Measurements from ENCODE around the gene AHCYL1. TPM values are rescaled to one million over a fixed set of nuclear protein-coding genes. Genes with fewer than 3 reads are reported as not detected.

The AHCYL1 gene
- total RNA-seq, 1 donor from 2014 or later: 64.1 TPM

DNA sequence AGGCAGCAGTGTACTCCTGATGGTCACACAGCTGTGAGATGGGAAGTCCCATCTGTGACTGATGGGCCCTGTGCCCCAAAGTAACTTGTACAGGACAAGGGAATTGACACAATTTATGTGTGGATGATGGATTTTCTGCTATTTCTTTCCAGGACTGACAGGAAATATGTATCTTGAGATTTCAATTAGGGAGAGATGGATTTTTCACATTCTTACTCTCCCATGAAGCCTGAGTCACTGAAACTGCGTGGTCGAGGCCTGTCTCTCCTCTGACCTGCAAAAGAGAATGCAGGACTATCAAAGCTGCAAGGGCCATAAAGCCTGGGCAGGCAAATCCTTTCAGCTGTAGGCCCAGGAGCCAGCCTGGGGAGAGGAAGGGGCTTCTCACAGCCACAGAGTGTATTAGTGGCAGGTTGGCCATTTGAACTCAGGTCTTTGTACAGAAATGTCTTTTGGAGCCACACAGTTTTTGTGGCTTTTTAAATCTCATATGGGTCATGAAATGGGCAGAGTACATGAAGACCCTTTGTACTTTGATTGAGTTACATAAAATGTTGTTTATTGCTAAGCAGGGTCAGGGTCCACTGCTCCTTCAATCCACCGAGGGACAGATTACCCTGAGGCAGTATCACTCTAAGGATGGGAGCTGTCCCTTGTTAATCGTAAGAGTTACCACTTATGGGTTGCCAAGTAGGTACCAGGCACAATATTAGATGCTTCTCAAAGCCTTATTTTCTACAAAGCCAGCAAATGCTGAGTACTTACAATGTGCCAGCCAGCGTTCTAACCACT is 71.1 kb downstream of the AHCYL1 start:
- intact Hi-C loops (cut with micrococcal nuclease): no loop called here

DNA sequence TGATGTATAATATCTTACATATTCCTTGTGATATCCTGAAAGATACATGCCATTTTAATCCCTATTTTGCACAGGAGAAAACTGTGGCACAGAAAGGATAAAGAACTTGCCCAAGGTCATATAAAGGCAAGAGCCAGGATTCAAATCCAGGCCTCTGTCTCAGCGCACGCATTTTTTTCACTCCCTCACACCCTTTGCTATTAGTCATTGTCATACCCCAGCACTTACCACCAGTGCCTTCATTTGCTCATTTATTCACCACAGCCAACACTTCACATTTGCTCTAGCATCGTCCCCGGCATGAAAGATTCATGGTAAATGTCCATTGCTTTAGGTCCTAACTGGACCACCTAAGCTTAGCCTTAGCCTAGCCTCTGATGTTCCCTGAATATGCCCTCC is 71.7 kb downstream of the AHCYL1 start:
- Mint-ChIP-seq H3K4me3 (no peak overlapping the region), H3K4me1 (ENCODE audit: low read depth) (peaks cover 6% of the 10 kb centered on the region), H3K27ac (no peak overlapping the region), H3K27me3 (ENCODE audit: insufficient read depth) (no peaks in the 10 kb centered on the region), H3K36me3 (ENCODE audit: low read depth) (peaks cover 51% of the 10 kb centered on the region), H3K9me3 (no peaks in the 10 kb centered on the region)
- DNase-seq (ENCODE audit: low spot score): no peak
- intact Hi-C loops (cut with micrococcal nuclease): no loop called here

More for the DNA sequence above, 71.1 kb downstream of the AHCYL1 start:
- Mint-ChIP-seq H3K9me3 (no peaks in the 10 kb centered on the region), H3K27ac (no peak overlapping the region), H3K4me1 (ENCODE audit: low read depth) (peaks cover 6% of the 10 kb centered on the region), H3K4me3 (no peak overlapping the region), H3K36me3 (ENCODE audit: low read depth) (peaks cover 50% of the 10 kb centered on the region), H3K27me3 (ENCODE audit: insufficient read depth) (no peaks in the 10 kb centered on the region)
- DNase-seq (ENCODE audit: low spot score): no peak

DNA sequence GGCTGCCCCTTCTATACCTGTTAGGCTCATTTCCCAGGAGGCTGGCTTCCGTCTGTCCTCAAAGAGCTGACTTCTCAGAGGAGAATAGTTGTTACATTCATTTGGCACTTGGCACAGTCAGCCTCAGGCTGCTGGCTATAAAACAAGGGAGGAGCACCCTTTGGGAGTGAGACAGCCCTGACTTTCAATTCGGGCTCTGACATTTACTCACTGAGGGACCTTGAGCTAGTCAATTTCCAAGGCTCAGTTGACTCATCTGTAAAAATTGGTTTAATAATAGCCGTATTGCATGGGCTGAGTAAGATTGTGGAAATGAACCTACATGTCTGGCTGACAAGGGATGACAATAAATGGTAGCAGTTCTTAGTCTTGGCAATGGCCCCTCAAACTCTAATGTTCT is 72.2 kb downstream of the AHCYL1 start:
- peaks cover 47% of the 10 kb centered on the region for H3K36me3 Mint-ChIP-seq (ENCODE audit: low read depth)
- intact Hi-C loops (cut with micrococcal nuclease): no loop called here
- no peak overlapping the region for H3K4me3 Mint-ChIP-seq
- DNase-seq (ENCODE audit: low spot score): no peak
- peaks cover 6% of the 10 kb centered on the region for H3K4me1 Mint-ChIP-seq (ENCODE audit: low read depth)
- H3K9me3 Mint-ChIP-seq: no peaks in the 10 kb centered on the region
- H3K27ac Mint-ChIP-seq: no peak overlapping the region
- H3K27me3 Mint-ChIP-seq (ENCODE audit: insufficient read depth): no peaks in the 10 kb centered on the region

DNA sequence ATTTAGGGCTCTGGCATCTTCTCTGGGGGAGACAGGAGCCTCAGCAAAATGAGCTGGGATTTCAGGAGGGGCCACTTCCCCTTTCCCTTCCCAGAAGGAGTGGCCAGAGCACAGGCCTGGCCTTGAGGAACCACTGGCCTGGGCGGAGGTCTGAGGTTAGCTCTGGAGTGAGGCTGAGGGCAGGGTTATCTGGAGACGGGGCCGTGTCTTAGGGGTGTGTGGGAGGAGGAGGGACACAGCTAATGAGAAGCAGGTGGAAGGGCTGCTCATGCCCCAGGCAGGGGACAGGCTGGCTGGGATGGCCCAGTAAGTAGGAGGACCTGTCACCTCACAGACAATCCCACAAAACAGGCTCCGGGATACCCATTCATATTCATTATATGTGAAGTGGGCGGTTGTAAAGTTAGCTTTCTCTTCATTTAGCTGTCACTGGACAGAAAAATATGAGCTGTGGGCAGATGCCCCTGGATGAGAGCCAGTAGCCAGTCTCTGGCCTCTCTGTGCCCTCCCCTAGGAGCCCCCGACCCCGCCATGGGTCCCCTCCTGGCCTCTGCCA is 73.5 kb downstream of the AHCYL1 start:
- no peak overlapping the region for H3K27ac Mint-ChIP-seq
- no peak for DNase-seq (ENCODE audit: low spot score)
- H3K36me3 Mint-ChIP-seq (ENCODE audit: low read depth): peaks cover 42% of the 10 kb centered on the region
- intact Hi-C loops (cut with micrococcal nuclease): no loop called here
- no peaks in the 10 kb centered on the region for H3K27me3 Mint-ChIP-seq (ENCODE audit: insufficient read depth)
- no peaks in the 10 kb centered on the region for H3K9me3 Mint-ChIP-seq
- peaks cover 6% of the 10 kb centered on the region for H3K4me1 Mint-ChIP-seq (ENCODE audit: low read depth)
- H3K4me3 Mint-ChIP-seq: no peak overlapping the region

DNA sequence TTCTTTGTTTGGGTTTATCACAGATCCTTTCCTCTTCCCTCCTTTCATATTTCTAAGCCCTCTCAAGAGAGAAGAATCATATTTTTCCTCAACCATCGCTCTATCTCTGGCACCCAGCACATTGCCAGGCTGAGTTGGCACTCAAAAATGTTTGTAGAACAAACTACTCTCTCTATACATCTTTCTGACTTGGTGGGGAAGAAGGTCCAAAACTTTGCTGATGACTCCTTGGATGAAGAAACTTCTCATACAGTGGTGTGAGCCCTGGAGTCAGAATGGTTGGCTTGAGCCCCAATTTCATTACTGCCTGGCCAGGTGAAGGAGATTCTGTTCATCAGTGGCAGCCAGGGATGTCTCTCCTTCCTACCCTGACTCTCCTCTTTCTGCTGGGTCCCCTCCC is 74.0 kb downstream of the AHCYL1 start:
- DNase-seq (ENCODE audit: low spot score): no peak
- H3K9me3 Mint-ChIP-seq: no peaks in the 10 kb centered on the region
- H3K4me3 Mint-ChIP-seq: no peak overlapping the region
- no peak overlapping the region for H3K27ac Mint-ChIP-seq
- intact Hi-C loops (cut with micrococcal nuclease): no loop called here
- no peaks in the 10 kb centered on the region for H3K27me3 Mint-ChIP-seq (ENCODE audit: insufficient read depth)
- peaks cover 6% of the 10 kb centered on the region for H3K4me1 Mint-ChIP-seq (ENCODE audit: low read depth)
- peaks cover 37% of the 10 kb centered on the region for H3K36me3 Mint-ChIP-seq (ENCODE audit: low read depth)

DNA sequence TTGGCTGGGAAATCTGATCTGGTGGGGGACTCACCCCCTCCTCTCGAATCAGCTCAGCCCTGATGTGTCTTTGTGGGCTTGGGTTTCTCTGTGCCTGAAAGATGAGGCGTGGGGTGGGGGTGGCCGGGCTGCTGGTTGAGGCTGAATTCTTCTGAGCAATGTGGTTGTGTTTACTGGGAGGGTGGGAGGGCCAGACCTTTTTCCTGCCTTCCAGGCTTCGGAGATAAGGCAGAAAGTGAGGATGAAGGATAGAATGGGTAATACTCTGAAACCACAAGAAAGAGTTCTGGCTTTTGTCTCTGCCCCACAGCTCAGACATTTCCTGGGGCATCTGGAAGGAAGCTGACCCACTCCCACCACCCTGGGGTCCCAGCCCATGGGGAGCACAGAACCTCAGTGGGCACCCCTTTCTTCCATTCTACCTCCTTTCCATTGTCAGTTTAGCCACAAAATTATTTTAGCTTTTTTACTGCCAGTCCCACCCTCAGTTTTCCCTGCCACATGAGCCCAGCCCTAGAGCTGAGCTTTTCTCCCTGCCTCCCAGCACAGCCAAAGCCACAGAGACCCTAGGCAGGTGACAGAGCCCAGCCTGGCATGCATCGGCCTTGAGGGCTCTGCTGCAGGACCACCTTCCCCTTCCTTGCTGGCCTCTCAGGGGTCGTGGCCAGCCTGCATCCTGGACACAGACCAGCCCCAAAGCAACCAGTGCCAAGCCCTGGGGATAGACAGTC is 74.7 kb downstream of the AHCYL1 start:
- Mint-ChIP-seq H3K9me3 (no peaks in the 10 kb centered on the region), H3K36me3 (ENCODE audit: low read depth) (peaks cover 30% of the 10 kb centered on the region), H3K27ac (no peak overlapping the region), H3K4me3 (no peak overlapping the region), H3K27me3 (ENCODE audit: insufficient read depth) (no peaks in the 10 kb centered on the region), H3K4me1 (ENCODE audit: low read depth) (peaks cover 6% of the 10 kb centered on the region)
- intact Hi-C loops (cut with micrococcal nuclease): no loop called here
- DNase-seq (ENCODE audit: low spot score): no peak

DNA sequence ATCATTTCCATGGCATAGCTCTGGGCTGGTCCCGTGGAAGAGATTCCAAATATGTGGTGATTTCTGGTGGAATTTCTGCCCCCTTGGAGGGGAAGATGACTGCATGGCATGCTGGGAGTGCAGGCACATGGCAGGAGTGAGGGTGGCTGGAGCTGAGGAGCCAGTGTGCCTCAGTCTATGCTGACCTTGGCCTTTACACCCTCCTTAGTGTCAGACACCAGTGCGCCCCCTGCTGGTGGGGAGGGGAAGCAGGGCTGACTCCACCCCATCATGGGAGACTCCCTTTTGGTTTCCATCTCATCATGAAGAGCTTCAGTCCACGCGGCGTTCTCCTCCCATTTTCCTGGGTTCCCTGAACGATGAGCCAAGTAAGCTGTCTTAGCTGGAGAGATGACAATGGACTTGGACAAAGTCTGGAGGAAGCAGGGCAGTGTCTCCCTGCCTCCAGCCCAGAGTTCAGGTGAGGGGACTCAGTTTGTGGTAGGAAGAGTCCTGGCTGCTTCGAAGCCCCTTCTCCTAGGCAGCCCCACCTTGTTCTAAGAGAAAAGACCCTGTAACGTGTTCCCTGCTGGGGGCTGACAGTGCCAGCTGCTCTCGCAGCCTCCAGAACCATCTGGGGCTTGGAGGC is 75.6 kb downstream of the AHCYL1 start:
- H3K27ac Mint-ChIP-seq: peak overlapping the region; percentile 36
- peak; percentile 54 for DNase-seq (ENCODE audit: low spot score)
- intact Hi-C loops (cut with micrococcal nuclease): loop anchor here (1.0 kb wide), 1 partner anchor 31 kb away; no protein-coding TSS in a partner anchor
- H3K36me3 Mint-ChIP-seq (ENCODE audit: low read depth): peaks cover 29% of the 10 kb centered on the region
- peaks cover 6% of the 10 kb centered on the region for H3K4me1 Mint-ChIP-seq (ENCODE audit: low read depth)
- H3K9me3 Mint-ChIP-seq: no peaks in the 10 kb centered on the region
- H3K4me3 Mint-ChIP-seq: no peak overlapping the region
- H3K27me3 Mint-ChIP-seq (ENCODE audit: insufficient read depth): peaks cover 2% of the 10 kb centered on the region

DNA sequence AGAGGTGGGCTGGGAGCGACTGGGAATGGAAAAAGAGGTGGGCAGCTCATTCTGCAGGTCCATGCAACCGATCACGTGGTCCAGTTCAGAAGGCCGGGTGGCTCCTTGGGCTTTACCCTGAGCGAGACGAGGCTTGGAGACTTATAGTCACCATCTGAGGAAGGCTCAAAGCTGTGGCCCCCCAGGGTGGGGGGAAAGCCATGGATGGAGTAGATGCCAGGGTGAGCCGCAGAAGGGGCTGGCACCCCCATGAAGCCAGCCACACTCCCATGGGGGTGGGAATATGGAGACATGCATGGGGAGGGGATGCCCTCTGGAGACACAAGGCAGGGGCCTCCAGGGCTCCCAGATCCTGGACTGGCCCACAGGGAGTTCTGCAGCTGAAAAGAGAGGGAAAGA is 76.1 kb downstream of the AHCYL1 start:
- DNase-seq (ENCODE audit: low spot score): no peak
- Mint-ChIP-seq H3K4me1 (ENCODE audit: low read depth) (peaks cover 6% of the 10 kb centered on the region), H3K27ac (no peak overlapping the region), H3K4me3 (no peak overlapping the region), H3K9me3 (no peaks in the 10 kb centered on the region), H3K36me3 (ENCODE audit: low read depth) (peaks cover 23% of the 10 kb centered on the region), H3K27me3 (ENCODE audit: insufficient read depth) (peaks cover 5% of the 10 kb centered on the region)
- intact Hi-C loops (cut with micrococcal nuclease): loop anchor here (1.0 kb wide), 1 partner anchor 31 kb away; no protein-coding TSS in a partner anchor

DNA sequence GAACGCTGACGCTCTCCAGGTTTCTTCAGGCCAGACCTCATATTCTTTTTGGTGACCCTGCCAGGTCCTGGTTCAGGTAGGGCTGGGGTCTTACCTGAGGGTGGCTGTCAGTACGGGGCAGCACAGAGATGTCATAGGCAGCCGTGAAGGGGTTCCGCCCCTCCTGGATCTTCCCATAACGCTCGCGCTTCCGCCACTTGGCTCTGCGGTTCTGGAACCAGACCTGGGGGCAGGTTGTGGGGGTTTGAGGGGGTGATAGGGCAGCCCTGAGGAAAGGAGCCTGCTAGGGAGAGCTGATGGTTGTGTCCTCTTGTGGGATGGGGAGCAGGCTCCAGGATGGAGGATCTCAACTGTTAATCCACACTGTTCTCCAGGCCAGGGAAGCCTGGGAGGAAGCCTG is 76.8 kb downstream of the AHCYL1 start:
- peaks cover 6% of the 10 kb centered on the region for H3K4me1 Mint-ChIP-seq (ENCODE audit: low read depth)
- H3K27me3 Mint-ChIP-seq (ENCODE audit: insufficient read depth): peaks cover 11% of the 10 kb centered on the region
- peaks cover 21% of the 10 kb centered on the region for H3K36me3 Mint-ChIP-seq (ENCODE audit: low read depth)
- intact Hi-C loops (cut with micrococcal nuclease): no loop called here
- no peak overlapping the region for H3K4me3 Mint-ChIP-seq
- H3K27ac Mint-ChIP-seq: peak overlapping the region; percentile 37
- no peaks in the 10 kb centered on the region for H3K9me3 Mint-ChIP-seq
- no peak for DNase-seq (ENCODE audit: low spot score)

DNA sequence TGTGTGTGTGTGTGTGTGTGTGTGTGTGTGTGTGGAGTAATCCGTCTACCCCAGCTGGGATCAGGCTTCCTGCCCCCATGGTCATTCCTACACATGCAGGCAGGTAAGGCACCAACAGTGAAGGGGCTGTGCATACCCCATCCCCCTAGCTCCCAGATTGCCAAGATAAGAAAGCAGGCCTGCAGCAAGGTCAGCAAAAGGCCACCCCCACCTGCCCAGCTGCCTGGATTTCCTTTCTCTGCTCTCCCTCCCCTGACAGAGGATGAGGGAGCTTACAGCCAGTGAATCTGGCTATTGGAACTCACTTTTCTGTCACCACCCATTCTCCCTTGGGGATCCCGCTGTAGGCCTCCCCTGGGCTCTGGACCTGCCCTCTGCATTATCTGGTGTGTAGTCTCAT is 78.0 kb downstream of the AHCYL1 start:
- Mint-ChIP-seq H3K27ac (no peak overlapping the region), H3K36me3 (ENCODE audit: low read depth) (peaks cover 12% of the 10 kb centered on the region), H3K9me3 (no peaks in the 10 kb centered on the region), H3K27me3 (ENCODE audit: insufficient read depth) (peaks cover 20% of the 10 kb centered on the region), H3K4me1 (ENCODE audit: low read depth) (peaks cover 6% of the 10 kb centered on the region), H3K4me3 (no peak overlapping the region)
- intact Hi-C loops (cut with micrococcal nuclease): no loop called here
- DNase-seq (ENCODE audit: low spot score): no peak

DNA sequence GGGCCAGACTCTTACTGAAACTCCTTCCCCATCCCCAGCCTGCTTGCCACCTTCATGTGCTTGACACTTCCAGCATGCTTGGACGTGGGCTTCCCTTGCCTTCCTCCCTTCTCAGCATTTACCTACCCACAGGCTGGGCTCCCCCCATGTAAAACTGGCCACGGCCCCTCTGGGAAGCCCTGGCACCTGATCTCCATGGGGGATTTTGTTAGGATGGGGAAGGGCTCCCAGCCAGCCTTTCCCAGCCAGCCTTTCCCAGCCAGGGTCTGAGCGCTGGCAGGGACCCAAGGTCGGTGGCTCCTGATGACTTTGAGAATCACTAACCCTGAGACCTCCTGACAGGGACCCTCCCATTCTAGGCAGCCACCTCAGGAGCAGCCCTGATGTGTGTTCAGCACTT is 79.2 kb downstream of the AHCYL1 start:
- peaks cover 14% of the 10 kb centered on the region for H3K36me3 Mint-ChIP-seq (ENCODE audit: low read depth)
- DNase-seq (ENCODE audit: low spot score): no peak
- intact Hi-C loops (cut with micrococcal nuclease): no loop called here
- H3K4me3 Mint-ChIP-seq: no peak overlapping the region
- H3K27ac Mint-ChIP-seq: no peak overlapping the region
- no peaks in the 10 kb centered on the region for H3K9me3 Mint-ChIP-seq
- peaks cover 18% of the 10 kb centered on the region for H3K4me1 Mint-ChIP-seq (ENCODE audit: low read depth)
- H3K27me3 Mint-ChIP-seq (ENCODE audit: insufficient read depth): peaks cover 28% of the 10 kb centered on the region

DNA sequence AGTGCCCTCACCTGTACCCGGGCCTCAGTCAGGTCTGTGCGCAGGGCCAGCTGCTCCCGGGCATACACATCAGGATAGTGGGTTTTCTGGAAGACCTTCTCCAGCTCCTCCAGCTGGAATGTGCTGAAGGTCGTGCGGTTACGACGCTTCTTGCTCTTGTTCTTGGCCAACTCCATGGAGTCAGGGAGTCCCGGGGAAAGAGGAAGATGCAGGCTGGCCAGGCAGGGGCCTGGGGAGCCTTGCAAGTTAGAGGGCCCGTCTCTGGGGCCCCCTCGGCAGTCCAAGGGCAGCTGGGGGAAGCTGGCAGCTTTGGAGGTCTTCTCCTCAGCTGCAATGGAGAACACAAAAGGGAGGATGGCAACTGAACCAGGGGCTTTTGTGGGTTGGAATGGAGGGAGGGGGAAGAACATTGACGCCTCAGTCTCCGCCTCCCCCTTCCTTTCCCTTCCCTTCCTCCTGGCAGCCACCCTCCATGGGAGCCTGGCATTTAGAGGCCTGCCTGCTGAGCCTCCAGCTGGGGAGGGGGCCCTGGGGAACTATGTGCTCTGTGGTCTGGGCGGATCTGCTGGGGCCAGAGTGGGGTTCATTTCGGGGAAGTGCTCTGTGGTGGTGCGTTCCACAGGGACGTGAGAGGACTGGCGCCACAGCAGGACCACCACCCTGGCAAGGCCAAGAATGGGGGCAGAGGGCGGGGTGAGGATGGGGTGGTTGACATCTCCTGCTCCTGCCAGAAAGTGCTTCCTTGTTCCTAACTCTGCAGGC is 80.2 kb downstream of the AHCYL1 start:
- no peak for DNase-seq (ENCODE audit: low spot score)
- Mint-ChIP-seq H3K27me3 (ENCODE audit: insufficient read depth) (peaks cover 34% of the 10 kb centered on the region), H3K36me3 (ENCODE audit: low read depth) (peaks cover 14% of the 10 kb centered on the region), H3K27ac (no peak overlapping the region), H3K4me3 (no peak overlapping the region), H3K9me3 (no peaks in the 10 kb centered on the region), H3K4me1 (ENCODE audit: low read depth) (peaks cover 18% of the 10 kb centered on the region)
- intact Hi-C loops (cut with micrococcal nuclease): no loop called here
